SK-N-SH (cell line): Measurements from ENCODE around the gene NFKB1.

Experiments
- EP300 ChIP-seq, 2 experiments: IDR thresholded peaks; 2 replicates each; pipeline versions ENCODE4 v1.4.0 to v1.6.1; 2012; ENCODE audit warnings: borderline replicate concordance in 1 of 2, low read depth in 1 of 2, low read length in 1 of 2
- GABPA ChIP-seq: IDR thresholded peaks from 2 replicates; pipeline ENCODE4 v1.4.0; 2012; ENCODE audit warnings: low read depth, mild to moderate bottlenecking
- NFIC ChIP-seq: IDR thresholded peaks from 2 replicates; pipeline ENCODE4 v1.4.0; 2012; ENCODE audit warnings: borderline replicate concordance
- RAD21 ChIP-seq: IDR thresholded peaks from 2 replicates; pipeline ENCODE4 v1.6.1; 2012; ENCODE audit warnings: mild to moderate bottlenecking, low read length
- RXRA ChIP-seq: IDR thresholded peaks from 2 replicates; pipeline ENCODE4 v1.4.0; 2012; ENCODE audit warnings: low read depth, mild to moderate bottlenecking, borderline replicate concordance
- TAF1 ChIP-seq: IDR thresholded peaks from 2 replicates; pipeline ENCODE4 v1.6.1; 2012; ENCODE audit warnings: low read depth, mild to moderate bottlenecking, low read length, moderate library complexity, borderline replicate concordance
- TF ChIP-seq, protein P1 (sequence below): fragments of 200-600 bp; sonication (generic); IDR thresholded peaks from 2 replicates; pipeline ENCODE4 v1.6.1; 2017; ENCODE audit warnings: antibody characterized with exemption, mild to moderate bottlenecking, moderate library complexity
- TF ChIP-seq, protein P2 (sequence below): IDR thresholded peaks from 2 replicates; pipeline ENCODE4 v1.6.1; 2012; ENCODE audit warnings: mild to moderate bottlenecking, low read depth, low read length, moderate library complexity

DNA sequence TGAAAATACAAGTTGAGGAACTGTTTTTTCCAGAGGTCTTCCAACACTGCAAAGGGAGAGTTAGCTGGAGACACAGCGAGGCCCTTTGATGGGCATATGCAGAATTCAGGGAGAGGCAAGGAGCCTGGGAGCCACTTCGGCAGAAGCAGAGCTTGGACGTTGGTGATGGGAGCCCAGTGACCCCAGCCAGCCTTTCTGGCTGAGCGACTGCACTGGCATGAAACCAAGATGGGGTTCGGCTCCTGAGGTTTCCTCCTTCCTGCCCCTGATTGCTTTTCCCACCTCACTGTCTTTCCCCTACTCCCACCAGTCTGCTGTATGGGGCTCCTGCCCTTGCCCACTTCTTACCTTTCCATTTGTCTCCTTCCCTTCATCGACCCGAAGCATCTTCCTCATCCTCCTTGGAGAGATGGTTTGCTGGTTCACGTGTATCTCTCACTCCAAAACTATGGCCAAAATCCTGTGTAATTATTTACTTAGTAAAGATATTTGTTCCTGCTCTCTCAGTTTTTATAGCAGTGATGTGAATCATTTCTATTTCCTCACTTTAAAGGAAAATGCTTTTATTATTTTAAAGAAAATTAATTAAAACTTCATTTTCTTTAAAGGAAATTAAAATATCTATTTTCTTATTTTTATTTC lies 100.5 kb downstream of the NFKB1 start:
- TF ChIP-seq, protein P1, sequence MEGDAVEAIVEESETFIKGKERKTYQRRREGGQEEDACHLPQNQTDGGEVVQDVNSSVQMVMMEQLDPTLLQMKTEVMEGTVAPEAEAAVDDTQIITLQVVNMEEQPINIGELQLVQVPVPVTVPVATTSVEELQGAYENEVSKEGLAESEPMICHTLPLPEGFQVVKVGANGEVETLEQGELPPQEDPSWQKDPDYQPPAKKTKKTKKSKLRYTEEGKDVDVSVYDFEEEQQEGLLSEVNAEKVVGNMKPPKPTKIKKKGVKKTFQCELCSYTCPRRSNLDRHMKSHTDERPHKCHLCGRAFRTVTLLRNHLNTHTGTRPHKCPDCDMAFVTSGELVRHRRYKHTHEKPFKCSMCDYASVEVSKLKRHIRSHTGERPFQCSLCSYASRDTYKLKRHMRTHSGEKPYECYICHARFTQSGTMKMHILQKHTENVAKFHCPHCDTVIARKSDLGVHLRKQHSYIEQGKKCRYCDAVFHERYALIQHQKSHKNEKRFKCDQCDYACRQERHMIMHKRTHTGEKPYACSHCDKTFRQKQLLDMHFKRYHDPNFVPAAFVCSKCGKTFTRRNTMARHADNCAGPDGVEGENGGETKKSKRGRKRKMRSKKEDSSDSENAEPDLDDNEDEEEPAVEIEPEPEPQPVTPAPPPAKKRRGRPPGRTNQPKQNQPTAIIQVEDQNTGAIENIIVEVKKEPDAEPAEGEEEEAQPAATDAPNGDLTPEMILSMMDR = no peak
- TF ChIP-seq TAF1 = no peak
- TF ChIP-seq, protein P2, sequence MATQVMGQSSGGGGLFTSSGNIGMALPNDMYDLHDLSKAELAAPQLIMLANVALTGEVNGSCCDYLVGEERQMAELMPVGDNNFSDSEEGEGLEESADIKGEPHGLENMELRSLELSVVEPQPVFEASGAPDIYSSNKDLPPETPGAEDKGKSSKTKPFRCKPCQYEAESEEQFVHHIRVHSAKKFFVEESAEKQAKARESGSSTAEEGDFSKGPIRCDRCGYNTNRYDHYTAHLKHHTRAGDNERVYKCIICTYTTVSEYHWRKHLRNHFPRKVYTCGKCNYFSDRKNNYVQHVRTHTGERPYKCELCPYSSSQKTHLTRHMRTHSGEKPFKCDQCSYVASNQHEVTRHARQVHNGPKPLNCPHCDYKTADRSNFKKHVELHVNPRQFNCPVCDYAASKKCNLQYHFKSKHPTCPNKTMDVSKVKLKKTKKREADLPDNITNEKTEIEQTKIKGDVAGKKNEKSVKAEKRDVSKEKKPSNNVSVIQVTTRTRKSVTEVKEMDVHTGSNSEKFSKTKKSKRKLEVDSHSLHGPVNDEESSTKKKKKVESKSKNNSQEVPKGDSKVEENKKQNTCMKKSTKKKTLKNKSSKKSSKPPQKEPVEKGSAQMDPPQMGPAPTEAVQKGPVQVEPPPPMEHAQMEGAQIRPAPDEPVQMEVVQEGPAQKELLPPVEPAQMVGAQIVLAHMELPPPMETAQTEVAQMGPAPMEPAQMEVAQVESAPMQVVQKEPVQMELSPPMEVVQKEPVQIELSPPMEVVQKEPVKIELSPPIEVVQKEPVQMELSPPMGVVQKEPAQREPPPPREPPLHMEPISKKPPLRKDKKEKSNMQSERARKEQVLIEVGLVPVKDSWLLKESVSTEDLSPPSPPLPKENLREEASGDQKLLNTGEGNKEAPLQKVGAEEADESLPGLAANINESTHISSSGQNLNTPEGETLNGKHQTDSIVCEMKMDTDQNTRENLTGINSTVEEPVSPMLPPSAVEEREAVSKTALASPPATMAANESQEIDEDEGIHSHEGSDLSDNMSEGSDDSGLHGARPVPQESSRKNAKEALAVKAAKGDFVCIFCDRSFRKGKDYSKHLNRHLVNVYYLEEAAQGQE = no peak
- no peak for TF ChIP-seq RXRA
- no peak for TF ChIP-seq RAD21
- no peak for TF ChIP-seq GABPA
- TF ChIP-seq EP300 (IDR thresholded peaks at IDR 0.05; ENCODE audit: borderline replicate concordance in 1 of 2, low read depth in 1 of 2, low read length in 1 of 2) = no peak
- TF ChIP-seq NFIC = no peak
